Right lung (tissue), 5 donors: ENCODE measurements around the gene CNDP1. TPM values are rescaled to one million over a fixed set of nuclear protein-coding genes. Genes with fewer than 3 reads are reported as not detected.
"Not testable (repeated sequence)": the region's sequence is repeated elsewhere in the genome, so short reads cannot be mapped to it uniquely, and the experiment has no call there.

Experiments used
- DNase-seq, 2 donors: peaks; one replicate each; pipeline ENCODE4 v3.0.0-alpha.2; 2013
- polyA plus RNA-seq, 5 donors: library from polyadenylated mRNA; unstranded; fragments of 120-200 nt; gene quantifications; one replicate each; pipeline versions ENCODE4 v1.2.1 to v1.2.3, GENCODE V29; 2013; ENCODE audit warnings: inconsistent platforms in 1 of 5, low replicate concordance in 1 of 5; ENCODE audit not compliant: insufficient read length in 5 of 5, insufficient read depth in 1 of 5

The CNDP1 gene
- polyA plus RNA-seq, 5 donors = 0.28 to 0.69 (median 0.47) TPM

DNA sequence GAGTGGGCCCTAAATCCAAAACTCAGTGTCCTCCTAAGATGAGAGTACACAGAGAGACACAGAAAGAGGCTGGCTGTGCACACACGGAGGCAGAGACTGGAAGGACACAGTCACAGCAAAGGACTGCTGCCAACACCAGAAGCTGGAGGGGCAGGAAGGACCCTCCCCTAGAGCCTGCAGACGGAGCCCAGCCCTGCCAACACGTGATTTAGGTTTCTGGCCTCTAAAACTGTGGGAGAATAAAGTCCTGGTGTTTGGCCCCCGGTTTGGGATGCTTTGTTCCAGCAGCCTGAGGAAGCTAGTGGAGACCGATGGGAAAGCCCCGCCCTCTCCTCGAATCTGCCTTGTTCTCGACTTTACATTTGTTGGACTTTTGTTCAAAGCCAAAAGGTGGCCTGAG lies 10.6 kb downstream of the CNDP1 start:
- no peak for DNase-seq

DNA sequence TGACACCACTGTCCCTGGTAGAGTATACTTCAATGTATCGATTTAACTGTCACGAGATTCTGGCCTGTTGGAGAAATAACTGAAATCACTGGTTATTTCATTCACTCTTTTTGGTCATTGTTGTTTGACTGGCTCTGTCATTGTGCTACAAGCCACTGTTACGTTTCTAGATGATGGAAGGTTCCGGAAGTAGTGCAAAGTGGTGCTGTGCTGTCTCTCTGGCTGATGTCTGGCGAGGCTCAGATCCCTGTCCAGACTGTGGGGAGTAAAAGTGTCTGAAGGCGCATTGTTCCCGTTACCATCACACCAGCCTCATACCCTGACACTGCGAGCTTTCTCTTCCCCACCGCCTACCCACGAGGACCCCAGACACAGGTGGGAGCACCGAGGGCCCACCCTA lies 11.7 kb downstream of the CNDP1 start:
- DNase-seq = no peak

DNA sequence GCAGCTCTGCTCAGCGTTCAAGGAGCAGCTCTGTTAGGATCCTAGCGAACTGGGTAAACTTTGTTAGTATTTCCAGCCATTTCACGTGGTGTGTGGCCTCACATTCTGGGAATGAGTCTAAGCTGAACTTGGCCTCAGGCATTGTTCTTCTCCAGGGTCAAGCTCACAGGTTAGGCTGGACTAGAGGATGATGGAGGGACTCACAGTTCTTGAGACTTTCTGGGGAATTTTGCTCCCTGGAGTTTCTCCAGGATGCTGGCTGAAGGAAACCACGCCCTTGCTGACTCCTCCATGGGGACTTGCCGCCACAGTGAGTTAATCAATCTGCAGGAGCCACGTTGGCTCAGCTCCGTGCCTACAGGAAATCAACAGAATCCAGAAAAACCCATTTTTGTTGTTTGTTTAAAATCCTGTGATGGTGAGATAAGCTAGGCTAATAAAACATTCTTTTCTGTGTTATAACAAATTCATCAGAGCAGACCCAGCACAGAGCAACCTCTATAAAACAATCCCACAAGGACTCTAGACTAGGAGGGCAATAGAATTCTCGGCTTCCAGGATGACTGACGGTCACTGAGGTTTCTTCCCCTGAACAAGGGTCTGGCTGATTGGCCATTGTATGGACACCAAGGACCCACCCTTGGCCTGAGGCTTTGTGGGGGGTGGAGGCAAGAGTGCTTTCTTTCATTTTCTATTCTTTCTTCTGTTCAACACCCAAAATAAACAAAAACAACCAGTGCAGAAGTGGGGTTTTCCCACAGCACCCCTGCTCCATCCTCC lies 12.6 kb downstream of the CNDP1 start:
- DNase-seq = no peak

DNA sequence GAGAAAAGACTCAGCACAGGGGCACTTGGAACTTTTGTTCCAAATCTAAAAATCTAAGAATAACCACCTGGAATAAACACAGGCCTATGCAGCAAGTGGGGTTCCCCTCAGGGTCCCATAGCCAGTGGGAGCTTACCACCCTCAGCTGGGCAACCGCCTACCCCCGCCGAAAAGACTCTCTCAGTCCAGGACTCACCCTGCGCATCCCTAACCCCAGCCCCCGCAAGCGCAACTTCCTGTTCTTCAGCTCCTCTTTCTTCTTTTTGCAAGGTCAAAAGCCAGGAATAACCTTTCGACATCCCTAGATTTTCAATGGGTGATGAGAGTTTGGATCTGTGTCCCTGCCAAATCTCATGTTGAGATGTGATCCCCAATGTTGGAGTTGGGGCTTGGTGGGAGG lies 13.6 kb downstream of the CNDP1 start:
- DNase-seq = no peak

DNA sequence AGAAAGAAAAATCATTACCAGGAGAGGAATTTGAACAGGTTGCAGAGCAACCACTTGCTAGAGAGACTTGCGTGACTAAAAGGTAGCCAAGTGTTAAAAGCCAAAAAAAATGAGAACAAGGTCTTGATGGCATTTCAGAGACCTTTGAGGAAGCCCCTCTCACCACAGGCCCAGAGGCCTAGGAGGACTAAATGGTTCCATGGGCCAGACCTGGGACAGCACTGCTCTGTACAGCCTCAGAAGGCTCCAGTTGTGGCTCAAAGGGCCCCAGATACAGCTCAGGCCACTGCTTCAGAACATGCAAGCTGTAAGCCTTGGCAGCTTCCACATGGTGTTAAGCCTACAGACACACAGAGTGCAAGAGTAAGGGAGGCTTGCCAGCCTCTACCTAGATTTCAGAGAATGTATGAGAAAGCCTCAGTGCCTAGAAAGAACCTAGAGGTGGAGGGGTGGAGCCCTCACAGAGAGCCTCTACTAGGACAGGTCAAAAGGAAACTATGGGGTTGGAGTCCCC lies 15.3 kb downstream of the CNDP1 start:
- no peak for DNase-seq

DNA sequence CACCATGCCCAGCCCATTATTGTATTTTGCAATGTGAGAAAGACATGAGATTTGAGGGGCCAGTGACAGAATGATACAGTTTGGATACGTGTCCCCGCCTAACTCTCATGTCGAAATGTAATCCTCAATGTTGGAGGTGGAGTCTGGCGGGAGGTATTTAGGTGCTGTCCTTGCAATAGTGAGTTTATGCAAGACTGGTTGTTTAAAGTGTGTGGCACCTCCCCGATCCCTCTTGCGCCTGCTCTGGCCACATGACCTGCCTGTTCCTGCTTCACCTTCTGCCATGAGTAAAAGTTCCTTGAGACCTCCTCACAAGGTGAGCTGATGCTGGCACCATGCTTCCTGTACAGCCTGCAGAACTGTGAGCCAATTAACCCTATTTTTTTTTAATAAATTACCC lies 16.6 kb downstream of the CNDP1 start:
- DNase-seq = no peak

DNA sequence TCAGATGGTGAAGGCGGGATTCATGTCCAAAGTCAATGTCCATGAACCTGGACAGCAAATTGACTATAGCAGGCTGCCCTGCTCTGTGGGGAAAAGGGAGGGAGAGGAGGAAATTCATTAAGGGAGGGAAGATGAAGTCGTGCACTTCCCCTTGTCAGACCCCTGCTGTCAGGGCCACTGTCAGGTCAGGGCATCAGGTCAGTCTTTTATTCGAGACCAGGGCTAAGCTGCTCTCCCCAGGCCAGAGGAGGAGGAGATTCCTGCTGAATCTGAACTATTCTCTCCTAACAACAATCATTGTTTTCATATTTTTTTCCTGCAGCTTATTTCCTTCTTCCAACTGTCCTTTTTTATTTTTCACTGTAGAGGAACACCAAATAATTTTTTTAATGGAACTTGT lies 17.2 kb downstream of the CNDP1 start:
- no peak for DNase-seq

DNA sequence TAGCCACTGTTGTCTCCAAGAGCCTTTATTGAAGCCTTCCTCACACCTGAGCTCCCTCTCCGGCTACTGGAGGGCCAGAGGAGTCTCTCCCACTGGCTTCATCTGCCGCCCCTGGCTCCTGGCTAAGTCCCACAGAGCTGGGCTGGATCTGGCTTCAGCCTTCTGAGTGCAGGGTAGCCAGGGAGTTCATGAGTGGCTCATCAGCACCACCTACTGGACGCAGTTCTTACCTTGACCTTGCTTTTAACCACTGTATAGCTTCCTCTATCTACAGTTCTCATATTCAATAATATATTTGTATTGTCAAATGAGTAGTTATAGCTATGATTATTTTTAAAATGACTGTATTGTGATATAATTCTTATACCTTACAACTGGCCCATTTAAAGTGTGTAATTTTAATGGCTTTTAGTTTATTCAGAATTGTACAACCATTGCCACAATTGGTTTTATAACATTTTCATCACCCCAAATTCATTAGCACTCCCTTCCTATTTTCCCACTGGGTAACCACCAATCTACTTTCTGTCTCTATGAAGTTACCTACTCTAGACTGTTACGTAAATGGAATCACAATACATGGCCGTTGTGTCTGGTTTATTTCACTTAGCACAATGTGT lies 17.7 kb downstream of the CNDP1 start:
- DNase-seq = peak; percentile 70 to 80

DNA sequence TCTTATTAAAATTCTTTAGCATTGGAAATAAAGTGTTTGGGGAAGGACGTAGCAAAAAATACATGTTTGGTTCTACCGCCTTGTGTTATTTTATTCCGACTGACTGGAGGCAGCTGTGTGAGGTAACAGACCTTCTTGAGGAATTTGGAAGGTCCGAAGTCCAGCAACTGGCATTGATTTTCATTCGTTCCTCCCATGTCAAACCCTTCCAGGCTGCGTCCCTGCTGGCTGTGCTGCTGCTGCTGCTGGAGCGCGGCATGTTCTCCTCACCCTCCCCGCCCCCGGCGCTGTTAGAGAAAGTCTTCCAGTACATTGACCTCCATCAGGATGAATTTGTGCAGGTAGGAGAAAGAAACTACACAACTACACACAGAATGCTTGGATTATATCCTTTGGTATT lies 21.8 kb downstream of the CNDP1 start:
- DNase-seq = no peak

DNA sequence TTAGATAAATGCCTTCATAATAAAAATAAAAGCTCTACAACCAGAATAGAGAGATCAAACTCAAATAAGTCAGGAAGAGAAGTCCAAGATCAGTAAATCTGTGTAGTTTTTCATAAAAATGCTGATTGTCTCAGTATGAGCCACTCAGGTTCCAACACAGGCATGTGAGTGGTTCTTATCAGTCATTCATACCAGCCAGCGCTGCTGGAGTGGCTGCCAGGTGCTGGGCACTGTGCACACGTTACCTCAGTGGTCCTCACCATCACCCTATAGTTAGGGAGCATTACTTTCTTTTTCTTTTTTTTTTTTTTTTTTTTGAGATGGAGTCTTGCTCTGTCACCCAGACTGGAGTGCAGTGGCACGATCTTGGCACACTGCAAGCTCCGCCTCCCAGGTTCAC lies 23.8 kb downstream of the CNDP1 start:
- no peak for DNase-seq

DNA sequence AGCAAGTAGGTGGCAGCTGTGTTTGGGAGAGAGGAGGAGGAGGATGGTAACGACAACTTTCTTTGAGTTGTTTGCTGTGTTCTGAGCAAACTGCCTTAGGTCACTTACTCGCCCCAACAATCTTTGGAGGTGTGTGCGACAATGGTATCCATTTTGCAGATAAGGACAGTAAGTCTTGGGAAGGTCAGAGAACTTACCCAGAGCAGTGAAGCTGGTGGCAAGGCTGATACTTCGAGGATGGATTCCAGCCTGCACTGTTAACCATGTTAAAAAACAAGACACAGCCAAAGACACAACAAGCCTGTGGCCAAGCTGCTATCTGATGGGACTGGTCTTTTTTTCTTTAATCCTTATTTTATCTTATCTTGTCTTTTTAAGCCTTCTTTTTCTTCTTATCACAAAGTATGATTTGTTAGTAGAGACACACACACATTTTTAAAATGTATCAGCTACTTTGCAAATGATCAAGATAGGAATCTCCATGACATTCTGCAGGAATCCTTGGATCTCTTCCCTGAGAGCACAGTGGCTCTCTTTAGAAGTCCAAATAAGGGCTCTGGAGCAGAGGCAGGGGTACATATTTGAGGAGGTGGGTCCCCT lies 27.9 kb downstream of the CNDP1 start:
- DNase-seq = no peak

DNA sequence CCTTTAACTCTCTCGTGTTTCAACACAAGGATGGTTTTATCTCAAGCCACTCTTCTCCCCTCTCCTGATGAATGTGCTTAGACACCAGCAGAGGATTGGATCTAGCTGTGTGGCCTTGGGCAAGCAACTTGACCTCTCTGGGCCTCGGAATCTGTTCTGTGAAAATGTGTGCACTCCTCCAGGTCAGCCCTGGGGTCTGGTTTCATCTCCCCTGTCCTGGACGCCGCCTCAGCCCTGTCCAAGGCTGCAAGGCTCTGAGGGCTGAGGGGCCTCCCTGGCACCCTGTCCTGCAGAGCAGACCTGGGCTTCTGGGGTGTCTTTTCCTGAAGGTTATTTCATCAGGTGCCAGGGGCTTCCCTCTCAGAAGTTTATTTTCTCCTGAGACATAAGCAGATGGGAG lies 28.5 kb downstream of the CNDP1 start:
- DNase-seq = no peak

DNA sequence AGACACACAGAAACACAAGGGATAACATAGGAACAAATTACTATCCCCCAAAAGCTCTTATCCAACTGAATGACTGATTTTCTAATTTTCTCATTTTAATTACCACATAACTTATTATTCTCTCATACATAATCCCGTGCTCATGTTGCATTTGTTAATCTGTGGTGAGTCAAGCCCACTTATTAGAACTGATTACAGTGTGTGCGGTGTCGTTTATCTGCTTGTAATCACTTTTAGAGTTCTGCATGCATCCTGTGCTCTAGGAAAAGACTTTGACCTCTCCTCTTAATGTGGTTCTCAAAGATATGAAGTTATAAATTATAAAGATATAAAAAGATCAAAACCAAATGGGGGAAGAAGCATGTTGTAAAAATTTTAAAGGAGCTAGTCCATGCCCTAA lies 29.7 kb downstream of the CNDP1 start:
- no peak for DNase-seq

DNA sequence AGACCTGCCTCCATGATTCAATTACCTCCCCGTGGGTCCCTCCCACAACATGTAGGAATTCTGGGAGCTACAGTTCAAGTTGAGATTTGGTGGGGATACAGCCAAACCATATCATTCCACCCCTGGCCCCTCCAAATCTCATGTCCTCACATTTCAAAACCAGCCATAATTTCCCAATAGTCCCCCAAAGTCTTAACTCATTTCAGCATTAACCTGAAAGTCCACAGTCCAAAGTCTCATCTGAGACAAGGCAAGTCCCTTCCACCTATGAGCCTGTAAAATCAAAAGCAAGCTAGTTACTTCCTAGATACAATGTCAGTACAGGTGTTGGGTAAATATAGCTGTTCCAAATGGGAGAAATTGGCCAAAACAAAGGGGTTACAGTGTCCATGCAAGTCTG lies 30.9 kb downstream of the CNDP1 start:
- not testable (repeated sequence) for DNase-seq

DNA sequence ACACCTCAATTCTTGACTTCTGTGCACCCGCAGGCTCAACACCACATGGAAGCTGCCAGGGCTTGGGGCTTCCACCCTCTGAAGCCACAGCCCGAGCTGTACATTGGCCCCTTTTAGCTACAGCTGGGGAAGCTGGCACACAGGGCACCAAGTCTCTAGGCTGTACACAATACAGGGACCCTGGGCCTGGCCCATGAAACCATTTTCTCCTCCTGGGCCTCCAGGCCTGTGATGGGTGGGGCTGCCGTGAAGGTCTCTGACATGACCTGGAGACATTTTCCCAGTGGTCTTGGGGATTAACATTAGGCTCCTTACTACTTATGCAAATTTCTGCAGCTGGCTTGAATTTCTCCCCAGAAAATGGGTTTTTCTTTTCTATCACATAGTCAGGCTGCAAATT lies 31.7 kb downstream of the CNDP1 start:
- not testable (repeated sequence) for DNase-seq

DNA sequence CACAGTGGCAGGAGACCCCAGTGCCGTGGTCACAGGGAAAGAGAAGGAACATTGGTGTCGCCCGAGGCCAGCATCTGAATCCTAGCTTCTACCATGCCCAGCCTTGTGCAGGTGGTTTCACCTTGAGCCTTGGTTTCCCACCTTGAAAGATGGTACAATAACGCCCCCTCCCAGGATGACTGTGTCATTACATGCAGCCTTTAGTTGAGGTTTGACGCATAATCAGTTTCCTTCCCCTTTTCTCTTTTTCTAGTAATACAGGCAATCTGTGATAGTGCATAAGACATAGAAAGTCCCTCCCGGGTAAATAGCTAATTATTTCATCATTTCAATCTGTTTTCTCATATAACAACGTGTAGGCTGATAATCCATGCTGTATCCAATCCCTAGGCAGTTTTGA lies 33.5 kb downstream of the CNDP1 start:
- no peak for DNase-seq

DNA sequence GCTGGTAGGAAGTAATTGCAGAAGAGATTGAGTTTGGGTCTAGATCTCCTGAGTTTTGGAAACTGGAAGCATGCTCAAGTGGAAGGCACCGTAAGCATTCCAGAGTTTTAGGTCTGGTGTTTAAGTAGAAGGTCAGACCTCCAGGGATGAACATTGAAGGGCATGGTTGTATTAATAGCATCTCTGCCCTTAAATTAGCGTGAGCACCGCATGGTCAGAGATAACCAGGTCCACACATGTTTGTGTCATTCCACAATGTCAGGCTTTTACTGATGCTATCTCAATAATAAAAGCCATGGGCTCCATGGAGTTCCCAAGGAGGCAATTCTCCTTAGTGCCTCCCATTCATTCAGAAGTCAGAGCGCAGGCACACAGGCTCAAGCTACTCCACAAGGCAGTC lies 35.1 kb downstream of the CNDP1 start:
- DNase-seq = no peak

DNA sequence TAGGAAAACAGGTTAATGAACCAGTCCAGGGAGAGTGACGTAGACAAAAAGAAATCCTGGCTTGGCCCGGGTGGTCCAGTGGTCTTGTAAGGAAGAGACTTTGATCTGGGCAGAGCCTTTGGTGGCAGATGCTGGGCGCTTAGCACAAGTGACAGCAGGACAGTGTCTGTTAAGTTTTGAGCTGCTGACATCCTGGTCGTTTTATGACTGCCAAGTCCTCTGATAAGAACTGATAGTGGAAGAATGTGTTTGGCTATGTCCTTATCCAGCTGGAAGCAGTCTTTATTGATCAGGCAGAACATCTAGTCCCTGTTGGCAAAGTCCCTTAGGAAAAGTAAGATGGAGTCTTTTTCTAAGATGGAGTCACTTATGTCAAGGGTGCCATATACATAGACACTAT lies 36.0 kb downstream of the CNDP1 start:
- no peak for DNase-seq

DNA sequence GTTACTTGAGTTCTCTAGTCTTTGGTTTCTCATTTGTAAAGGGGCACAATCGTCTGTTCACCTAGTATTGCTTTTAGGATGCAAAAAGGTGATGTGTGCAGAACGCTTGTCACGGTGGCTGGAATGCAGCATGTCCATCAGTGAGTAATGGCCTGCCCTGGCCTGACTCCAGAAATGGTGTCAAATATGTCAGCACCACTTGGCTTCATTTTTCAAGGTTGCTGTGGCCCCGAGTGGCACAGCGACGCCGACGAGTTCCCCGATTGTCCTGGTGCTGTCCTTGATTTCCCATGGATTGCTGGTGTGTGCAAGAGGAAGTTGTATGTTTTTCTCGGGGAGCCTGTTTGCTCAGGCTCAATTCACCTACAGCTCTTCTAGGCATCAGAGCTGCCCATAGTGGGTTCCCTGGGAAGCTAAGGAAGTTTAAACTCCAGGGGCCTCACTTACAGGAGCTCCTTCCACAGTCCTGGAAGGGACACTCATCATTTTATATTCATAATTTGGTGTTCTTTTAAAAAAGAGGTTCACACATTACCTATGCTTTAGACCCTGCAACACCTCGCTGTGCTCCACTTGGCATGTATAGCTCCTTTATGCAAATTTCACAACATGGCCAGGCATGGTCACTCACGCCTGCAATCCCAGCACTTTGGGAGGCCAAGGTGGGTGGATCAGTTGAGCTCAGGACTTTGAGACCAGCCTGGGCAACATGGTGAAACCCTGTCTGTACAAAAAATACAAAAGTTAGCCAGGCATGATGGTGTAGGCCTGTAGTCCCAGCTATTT lies 37.8 kb downstream of the CNDP1 start:
- no peak for DNase-seq

DNA sequence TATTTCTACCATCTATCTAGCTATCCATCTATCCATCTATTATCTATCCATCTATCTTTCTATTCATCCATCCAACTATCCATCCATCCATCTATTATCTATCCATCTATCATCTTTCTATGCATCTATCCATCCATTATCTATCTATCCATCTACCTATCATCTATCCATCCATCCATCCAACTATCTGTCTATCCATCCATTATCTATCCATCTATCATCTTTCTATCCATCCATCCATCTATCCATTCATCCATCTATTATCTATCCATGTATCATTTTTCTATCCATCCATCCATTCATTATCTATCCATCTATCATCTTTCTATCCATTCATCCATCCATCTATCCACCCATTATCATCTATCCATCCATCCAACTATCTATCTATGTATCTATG lies 38.8 kb downstream of the CNDP1 start:
- DNase-seq = no peak

DNA sequence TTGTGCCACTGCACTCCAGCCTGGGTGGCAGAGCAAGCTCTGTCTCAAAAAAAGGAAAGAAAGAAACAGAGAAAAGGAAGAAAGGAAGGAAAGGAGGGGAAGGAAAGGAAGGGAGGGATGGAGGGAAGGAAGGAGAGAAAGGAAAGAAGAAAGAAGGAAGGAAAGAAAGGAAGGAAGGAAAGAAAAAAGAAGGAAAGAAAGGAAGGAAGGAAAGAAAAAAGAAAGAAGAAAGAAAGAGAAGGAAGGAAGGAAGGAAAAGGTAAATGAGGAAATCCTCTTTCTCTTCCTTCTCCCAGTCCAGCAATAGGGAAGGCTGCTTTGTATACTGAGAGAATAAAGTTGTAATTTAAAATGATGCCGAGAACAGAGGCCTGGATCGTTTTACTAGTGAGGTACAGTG lies 40.6 kb downstream of the CNDP1 start:
- no peak for DNase-seq

DNA sequence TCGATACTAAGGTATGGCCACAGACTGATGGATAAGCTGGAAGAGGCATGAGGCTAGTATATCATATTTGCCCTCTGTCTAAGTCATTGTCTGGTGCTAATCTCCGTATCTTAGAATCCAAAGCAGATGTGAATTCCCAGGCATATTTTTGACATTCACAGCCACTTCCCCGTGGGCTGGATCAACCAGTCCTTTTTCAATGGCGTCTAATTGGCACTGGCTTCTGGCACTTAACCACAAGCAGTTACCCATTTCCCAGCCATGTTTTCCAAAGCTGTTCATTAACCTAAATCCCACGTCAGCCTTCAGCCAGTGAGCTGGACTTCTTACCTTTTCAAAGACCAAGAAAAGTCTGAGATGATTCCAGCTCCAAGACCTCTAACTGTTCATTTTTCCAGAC lies 42.7 kb downstream of the CNDP1 start:
- no peak for DNase-seq
